GM18498 (cell line): Measurements from ENCODE around the gene ZNF253.
"Not testable (repeated sequence)": the region's sequence is repeated elsewhere in the genome, so short reads cannot be mapped to it uniquely, and the experiment has no call there.

ENCODE experiments used
- ATAC-seq: cut with Tn5 transposase; IDR thresholded peaks from one replicate; pipeline ENCODE4 v1.9.1; 2021; ENCODE audit warnings: mild to moderate bottlenecking, moderate library complexity; ENCODE audit not compliant: unreplicated experiment

The ZNF253 gene

DNA sequence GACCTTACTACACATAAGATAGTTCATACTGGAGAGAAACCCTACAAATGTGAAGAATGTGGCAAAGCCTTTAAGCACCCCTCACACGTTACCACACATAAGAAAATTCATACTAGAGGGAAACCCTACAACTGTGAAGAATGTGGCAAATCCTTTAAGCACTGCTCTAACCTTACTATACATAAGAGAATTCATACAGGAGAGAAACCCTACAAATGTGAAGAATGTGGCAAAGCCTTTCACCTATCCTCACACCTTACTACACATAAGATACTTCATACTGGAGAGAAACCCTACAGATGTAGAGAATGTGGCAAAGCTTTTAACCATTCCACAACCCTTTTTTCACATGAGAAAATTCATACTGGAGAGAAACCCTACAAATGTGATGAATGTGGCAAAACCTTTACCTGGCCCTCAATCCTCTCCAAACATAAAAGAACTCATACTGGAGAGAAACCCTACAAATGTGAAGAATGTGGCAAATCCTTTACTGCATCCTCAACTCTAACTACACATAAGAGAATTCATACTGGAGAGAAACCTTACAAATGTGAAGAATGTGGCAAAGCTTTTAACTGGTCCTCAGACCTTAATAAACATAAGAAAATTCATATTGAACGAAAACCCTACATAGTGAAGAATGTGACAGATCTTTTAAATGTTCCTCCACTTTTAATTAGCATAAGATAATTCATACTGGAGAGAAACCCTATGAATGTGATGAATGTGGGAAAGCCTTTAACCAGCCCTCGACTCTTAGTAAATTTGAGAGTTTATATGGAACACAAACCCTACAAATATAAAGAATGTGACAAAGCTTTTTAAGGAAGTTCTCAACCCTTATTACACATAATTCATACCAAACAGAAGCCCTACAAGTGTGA lies 26.6 kb downstream of the ZNF253 start:
- ATAC-seq, result not testable (repeated sequence)

DNA sequence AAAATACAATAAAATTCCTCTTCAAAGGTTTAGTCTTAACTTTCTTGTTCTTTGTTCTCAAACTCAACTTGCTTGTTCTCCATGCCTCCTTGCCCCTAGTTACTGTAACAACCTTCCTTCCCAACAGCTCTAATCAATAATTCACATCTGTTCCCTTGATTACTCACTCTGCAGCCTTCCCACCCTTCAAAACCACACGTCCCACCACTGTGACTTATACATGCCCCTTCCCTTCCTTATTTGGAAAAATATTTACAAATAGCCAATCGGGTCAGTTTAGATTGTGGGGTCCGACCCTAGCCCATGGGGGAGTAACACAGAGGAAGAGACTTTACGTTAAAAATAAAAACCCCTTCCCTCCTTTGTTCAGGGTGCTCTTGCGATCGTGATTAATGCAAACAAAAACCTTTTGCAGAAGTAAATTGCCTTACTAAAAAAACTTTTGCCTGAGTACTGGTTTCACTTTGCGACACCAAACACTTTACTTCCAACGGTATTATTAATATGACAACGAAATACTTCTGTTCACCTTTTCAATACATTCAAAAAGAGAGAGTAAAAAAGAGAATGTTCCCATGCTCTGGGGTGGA lies 34.6 kb downstream of the ZNF253 start:
- ATAC-seq, result peak; percentile 20

DNA sequence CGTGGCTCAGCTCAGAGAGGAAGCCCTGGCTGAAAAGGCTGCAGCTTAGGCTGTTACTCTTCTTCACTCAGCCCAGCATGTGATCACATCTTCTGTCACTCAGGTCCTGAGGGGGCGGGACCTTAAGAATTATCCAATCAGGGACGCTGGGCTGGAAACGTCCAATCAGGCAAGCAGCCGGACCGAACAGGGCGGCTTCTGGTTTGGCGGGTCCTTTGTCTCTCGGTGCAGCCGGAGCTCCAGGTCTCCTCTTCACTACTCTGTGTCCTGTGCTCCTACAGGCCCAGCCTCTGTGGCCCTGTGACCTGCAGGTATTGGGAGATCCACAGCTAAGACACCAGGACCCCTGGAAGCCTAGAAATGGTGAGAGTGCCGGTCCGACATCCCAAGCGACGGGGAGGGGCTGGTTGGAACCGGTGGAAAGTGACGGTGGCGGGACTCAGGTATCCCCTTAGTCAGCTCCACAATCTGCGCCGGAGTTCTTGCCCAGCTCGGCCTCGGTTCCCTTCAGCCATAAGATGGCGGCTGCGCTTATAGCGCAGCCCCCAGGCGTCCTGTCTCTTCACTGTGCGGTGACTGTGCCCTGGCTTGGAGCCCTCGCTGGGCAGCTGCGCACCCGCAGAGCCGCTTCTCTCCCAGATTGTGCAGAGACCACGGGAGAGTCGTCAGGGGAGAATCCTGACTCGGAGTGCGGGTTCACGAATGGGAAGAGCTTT lies 35.2 kb downstream of the ZNF253 start, which contains the start of gene ZNF93:
Gene ZNF93, plus strand, starts transcription at position 218 of the 716 bp plus-strand sequence. Its CDS starts 143 bp downstream, at position 361.
- ATAC-seq, result peak; percentile 93

GRCh38 chr19:19907551-19907950 lies 41.9 kb downstream of the ZNF253 start:
- ATAC-seq, result not testable (repeated sequence)

- no peak for ATAC-seq
These were observed 44.0 kb downstream of the ZNF253 start for GRCh38 chr19:19909654-19910053.

DNA sequence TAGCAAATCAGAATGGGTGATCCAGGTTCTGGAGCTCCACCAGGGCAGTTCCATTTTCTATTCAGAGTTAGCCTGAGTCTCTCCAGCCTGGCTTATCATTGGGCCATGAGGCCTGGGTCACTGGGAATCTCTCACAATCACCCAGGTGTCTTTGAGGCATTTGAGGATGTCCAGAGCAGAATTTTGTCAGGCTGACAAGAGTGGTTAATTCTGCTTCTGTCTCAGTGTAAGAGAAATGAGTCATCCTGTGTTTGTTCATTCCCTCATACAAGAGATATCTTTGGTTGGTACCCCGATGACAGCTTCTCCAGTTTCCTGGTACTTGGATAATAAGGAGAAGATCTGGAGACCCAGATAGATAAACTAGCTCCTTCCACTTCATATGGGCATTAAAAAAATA lies 45.5 kb downstream of the ZNF253 start:
- no peak for ATAC-seq

GRCh38 chr19:19914596-19914995 lies 48.9 kb downstream of the ZNF253 start:
- ATAC-seq, result no peak

DNA sequence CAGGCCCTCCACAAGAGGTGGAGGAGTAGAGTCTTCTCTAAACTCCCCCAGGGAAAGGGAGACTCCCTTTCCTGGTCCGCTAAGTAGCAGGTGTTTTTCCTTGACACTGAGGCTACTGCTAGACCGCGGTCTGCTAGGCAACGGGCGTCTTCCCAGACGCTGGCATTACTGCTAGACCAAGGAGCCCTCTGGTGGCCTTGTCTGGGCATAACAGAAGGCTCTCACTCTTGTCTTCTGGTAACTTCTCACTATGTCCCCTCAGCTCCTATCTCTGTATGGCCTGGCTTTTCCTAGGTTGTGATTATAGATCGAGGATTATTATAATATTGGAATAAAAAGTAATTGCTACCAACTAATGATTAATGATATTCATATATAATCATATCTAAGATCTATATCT lies 64.7 kb downstream of the ZNF253 start:
- not testable (repeated sequence) for ATAC-seq

- not testable (repeated sequence) for ATAC-seq
These were observed 68.0 kb downstream of the ZNF253 start for GRCh38 chr19:19933432-19934314.

DNA sequence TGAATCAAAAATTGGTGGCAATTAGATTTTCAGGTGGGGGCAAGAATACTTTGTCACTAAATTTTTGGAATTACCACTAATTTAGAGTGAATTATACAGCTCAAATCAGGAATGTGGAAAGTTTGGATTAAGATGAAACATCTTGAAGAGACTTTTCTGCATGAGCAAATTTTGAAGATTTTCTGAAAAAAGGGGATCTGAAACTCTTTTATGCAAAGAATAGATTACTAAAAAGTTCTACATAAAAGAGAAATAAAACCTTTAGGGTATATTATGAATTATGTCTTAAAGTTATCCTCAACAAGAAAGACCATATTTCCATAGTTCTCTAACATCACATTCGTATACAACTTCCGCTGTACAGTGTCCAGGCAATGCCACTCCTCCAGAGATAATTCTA lies 71.7 kb downstream of the ZNF253 start:
- no peak for ATAC-seq

DNA sequence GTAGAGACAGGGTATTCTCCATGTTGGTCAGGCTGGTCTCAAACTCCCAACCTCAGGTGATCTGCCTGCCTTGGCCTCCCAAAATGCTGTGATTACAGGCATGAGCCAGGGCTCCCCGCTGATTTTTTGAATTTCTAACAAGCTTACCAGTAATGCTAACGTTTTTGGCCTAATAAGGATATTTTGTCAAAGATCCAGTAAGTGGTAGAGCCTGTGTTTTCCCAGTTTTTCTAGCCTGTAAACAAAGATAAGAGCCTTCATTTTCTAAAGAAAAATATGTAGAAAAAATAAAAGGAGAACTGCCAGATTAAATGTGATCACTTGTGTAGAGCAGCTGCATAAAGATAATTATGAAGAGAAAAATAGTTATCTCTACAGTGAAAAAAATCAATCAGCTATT lies 72.8 kb downstream of the ZNF253 start:
- no peak for ATAC-seq

- ATAC-seq, result no peak
These were observed 78.3 kb downstream of the ZNF253 start for GRCh38 chr19:19943848-19944582.
